NCI-H2081 (cell line): ENCODE results near the gene RFLNA.

ENCODE experiments used
- DNase-seq, 2 experiments: peaks; one replicate each; lab custom pipeline; 2025; lab: John Stamatoyannopoulos, UW

Gene RFLNA

DNA sequence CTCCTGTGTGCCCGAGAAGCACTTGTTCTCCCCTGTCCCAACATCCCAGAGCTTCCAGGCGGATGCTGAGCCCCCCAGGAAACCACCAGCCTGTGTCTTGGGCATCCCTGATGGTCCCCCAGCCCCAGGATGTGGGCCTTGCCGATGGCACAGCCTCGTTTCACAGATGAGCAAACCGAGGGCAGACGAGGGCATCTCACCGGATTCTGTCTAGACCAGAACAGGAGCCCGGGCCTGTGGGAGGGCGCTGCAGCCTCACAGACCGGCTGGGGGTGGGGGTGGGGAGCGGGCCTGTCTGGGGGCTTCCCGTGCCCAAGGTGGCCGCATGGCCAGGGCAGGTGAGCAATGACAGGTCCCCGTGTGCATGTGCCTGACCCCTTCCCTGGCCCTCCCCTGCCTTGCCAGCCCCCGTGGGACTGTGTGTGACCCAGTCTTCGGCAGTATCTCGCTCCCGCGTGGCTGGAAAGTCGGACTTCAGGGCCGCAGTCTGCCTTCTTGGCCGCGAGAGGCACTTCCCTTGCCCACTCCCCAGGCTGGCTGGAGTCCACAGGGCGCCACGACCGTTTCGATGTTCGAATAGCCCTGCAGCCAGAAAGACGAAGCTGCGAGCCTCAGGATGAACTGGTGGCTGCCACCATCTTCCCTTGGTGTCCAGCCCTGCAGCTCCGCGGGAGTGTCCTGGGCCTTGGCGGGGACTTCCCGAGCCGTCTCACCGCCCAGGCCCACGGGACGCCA lies 8.9 kb downstream of the RFLNA start:
- no peak for DNase-seq

- DNase-seq, result no peak
Measured at GRCh38 chr12:124304314-124304790, 9.5 kb downstream of the RFLNA start.

- DNase-seq, result no peak
Measured at GRCh38 chr12:124305136-124305535, 10.2 kb downstream of the RFLNA start.

GRCh38 chr12:124305776-124306685 lies 11.1 kb downstream of the RFLNA start:
- DNase-seq, result no peak

DNA sequence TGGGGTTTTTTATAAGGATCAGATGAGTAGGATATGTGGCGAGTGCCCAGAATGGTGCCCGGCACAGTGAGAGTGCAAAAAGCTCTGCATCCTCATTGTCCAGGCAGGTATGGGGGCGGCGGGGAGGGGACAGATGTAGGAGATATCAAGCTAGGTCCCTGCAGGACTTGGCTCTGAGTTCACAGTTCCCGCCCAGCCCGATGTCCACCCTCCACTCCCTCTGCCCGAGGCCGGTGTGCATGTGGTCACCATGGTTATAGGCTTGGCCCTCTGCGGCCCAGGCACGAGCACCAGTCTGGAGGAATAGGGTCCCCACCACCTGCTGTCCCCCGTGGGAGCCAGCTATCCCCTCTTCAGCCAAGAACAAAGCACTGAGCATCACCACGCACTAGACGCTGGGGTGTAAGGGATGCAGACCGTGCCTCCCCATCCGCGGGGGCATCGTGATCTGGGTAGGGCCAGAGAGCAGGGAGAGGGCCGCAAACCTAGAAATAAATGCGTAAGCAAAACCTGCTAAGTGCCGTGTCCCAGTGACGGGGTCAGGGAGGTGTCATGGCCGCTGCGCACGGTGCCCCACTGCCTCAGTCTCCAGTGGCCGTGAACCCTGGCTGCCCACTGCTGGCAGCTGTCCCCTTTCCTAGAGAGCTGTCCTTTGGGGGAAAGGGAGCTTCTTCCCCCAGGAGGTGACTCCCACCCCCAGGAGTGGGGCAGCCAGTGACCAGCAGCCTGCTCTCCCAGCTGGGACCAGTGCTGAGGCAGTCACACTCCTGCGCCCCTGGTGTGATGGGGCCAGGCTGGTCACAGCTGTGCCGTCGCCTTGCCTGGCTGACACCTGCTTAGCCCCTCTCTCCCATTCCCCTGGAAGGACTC lies 12.0 kb downstream of the RFLNA start:
- DNase-seq, result no peak

DNA sequence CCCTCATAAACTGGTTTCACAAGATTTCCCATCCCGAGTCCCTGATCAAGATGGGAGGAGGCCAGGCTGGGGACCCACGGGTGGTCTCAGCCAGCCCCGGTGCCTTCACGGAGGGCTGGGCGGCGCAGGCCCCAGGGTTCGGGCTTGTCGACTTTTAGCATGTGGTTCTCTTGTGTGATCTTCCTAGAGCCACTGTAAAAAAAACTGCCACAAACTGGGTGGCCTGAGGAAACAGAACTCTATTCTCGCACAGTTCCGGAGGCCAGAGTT lies 12.6 kb downstream of the RFLNA start:
- no peak for DNase-seq

DNA sequence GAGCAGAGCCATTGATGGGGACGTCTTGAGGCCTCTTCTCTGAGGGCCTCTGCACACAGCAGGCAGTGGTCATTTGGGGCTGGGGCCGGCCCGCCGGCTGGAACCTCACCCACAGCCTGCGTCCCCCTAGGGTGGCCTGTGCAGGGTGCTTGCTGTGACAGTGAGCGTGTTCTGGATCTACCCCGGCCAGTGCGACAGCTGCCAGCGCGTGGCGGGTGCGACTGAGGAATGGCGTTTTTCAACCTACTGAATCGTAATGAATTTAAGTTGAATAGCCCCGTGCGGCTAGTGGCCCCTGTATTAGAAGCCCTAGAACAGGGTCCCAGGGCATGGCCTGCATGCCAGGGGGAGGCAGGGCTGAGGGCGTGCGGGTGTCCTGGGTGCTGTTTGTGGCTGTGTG lies 13.8 kb downstream of the RFLNA start:
- DNase-seq, result no peak

GRCh38 chr12:124309231-124309630 lies 14.3 kb downstream of the RFLNA start:
- no peak for DNase-seq

DNA sequence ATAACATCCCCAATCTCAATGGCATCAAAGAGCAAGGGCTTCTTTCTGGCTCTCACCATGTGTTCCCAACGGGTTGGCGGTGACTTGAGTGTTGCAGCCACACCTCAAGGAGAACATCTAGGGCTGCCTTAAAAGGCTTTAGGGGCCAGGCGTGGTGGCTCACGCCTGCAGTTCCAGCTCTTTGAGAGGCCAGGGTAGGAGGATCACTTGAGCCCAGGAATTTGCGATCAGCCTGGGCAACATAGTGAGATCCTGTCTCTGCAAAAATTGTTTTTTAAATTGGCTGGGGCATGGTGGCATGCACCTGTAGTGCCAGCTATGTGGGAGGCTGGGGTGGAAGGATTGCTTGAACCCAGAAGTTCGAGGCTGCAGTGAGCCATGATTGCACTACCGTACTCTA lies 14.9 kb downstream of the RFLNA start:
- no peak for DNase-seq

DNA sequence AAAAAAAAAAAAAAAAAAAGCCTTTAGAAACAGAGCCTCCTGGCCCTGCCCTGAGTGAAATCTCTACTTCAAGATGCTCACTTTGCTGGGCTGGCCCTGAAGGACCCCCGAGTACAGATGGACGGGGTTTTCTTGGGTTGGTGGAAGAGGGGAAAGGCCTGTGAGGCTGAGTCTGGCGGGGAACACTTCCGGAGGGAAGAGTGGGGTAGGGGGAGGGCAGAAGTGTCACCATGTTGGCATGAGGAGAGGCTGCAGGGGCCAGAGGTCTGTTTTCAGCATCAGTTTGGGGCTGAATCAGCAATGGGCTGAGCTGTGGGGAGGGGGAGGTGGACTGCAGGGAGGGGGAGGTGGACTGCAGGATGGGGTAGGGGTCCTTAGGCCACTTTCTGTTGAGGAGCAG lies 15.3 kb downstream of the RFLNA start:
- no peak for DNase-seq

DNA sequence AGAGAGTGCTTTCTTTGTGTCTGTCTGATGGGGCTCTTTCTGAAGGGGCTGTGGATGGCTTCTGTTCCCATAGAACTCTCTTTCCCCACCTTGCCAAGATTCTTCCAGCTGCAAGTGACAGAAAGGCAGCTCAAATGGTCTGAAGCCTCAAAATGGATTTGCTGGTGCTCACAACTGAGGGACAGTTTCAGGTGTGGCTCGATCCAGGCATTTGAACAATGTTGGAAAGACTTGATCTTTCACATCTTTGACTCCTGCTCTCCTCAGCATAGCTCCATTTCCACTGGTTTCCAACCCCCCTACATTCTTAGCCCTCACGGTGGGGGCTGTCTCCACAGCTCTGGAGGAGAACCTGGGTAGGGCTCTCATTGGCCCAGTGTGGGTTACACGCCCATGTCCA lies 15.9 kb downstream of the RFLNA start:
- no peak for DNase-seq

DNA sequence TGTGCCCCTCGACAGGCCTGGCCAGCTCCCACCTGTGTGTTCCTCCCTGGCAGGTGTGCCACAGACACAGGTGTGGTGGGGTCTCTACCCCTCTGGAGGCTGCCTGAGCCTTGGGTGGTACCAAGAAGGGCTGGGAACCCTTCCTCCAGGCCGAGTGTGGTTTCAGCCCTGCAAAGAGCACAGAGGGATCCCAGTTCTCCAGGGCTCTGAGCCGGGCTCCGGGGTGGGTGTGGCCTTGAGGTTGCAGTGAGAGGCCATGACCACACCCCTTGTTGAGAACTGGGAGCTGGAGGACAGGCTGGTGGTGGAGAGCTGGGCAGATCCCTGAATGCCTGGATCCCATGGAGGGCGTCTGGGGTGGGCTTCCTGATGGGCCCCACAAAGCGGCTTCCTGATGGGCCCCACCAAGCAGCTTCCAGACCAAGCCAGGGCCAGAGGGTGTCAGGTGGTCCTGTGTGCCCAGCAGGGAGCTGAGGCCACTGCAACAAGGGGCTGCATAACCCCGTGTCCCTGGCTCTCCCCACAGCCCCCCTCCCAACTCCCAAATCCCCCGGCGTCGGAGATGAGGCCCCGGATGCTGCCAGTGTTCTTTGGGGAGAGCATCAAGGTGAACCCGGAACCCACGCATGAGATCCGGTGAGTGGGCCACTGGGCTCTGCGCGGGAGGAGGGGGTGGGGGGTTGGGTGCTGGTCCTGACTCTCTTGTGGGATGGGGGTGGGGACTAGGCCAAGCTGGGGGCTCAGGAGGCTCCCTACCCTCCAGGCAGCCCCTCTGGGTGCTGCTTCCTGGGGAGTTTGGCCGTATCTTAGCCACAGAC lies 16.6 kb downstream of the RFLNA start:
- no peak for DNase-seq

- DNase-seq, result no peak
Measured at GRCh38 chr12:124312601-124313000, 17.7 kb downstream of the RFLNA start.

- DNase-seq, result no peak
Measured at GRCh38 chr12:124314207-124314606, 19.3 kb downstream of the RFLNA start.

DNA sequence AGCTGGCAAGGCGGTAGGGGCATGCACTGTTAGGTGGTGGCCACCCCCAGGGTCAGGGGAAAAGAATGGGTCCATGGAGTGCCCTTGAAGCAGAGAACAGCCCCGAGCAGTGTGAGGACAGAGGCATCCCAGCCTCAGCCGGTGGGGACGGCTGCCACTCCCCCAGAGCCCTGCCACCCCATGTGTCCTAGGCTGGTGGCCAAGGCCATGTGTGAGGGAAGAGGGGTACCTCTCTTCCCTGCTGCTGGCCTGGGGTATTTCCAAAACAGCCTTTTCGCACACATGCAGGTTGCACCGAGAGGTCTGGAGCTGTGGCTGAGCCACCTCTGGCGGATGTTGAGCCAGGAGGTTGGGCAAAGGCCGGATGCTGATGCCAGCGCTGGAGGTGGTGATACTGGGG lies 19.9 kb downstream of the RFLNA start:
- no peak for DNase-seq

- peak; percentile 45 to 50 for DNase-seq
Measured at GRCh38 chr12:124315372-124316044, 20.6 kb downstream of the RFLNA start.

GRCh38 chr12:124316257-124316900 lies 21.5 kb downstream of the RFLNA start:
- no peak for DNase-seq

GRCh38 chr12:124317400-124317799 lies 22.5 kb downstream of the RFLNA start:
- peak in 1 of 2 experiments; percentile 18 for DNase-seq

DNA sequence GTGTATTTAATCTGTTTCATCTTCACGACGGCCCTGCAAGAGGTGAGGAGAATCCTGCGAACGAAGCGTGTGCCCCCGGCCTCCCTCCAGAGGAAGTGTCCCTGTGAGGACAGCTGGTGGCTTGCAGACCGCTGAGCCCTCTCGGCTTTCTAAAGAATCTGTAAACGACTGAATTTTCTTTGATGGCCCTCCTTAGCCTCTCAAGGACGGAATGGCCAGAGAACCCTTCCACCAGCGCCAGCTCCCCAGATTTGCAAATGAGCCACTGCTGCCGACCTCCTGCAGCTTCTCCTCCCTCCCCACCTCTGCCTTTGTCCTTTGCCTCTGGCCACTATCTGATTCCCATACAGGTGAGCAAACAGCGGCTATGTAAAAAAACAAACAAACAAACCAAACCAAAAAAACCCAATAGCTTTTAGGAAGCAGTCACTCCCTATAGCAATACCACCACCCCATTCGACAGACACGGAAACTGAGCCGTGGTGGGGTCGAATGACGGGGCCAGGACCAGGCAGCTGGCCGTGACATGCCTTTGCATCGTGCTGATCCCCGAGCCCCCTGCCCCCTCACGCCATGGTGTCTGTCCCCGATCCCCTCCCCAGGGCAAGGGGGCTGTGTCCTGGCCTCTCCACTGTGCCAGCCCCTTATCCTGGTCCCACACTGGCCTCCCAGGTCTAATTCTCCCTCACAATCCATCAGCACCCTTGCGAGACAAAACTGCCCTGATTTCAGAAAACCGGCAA lies 23.6 kb downstream of the RFLNA start:
- DNase-seq, result peak; percentile 19 to 43
